Liver (tissue), 9 donors: Measurements from ENCODE around the gene IFT122. TPM values are rescaled to one million over a fixed set of nuclear protein-coding genes. Genes with fewer than 3 reads are reported as not detected.

Experiments
- DNase-seq: peaks from one replicate; pipeline ENCODE4 v3.0.0-alpha.2; 2017; ENCODE audit warnings: low spot score
- H3K27ac ChIP-seq, 2 donors: one replicate each; pipeline ENCODE4 v1.7.0; 2013; ENCODE audit warnings: inconsistent platforms in 2 of 2, low read length in 2 of 2, control low read depth in 1 of 2, low read depth in 1 of 2, mild to moderate bottlenecking in 1 of 2
- H3K27me3 ChIP-seq, 4 donors: one replicate each; pipeline versions ENCODE4 v1.6.1 to v1.7.0; 2013; ENCODE audit warnings: low read length in 3 of 4, inconsistent platforms in 1 of 4, mild to moderate bottlenecking in 1 of 4, moderate library complexity in 1 of 4; ENCODE audit not compliant: control insufficient read depth in 4 of 4, insufficient read depth in 4 of 4
- H3K36me3 ChIP-seq, 4 donors: one replicate each; pipeline versions ENCODE4 v1.6.1 to v1.7.0; 2013; ENCODE audit warnings: low read length in 3 of 4, mild to moderate bottlenecking in 3 of 4, low read depth in 1 of 4, moderate library complexity in 1 of 4; ENCODE audit not compliant: control insufficient read depth in 4 of 4, insufficient read depth in 3 of 4
- H3K4me1 ChIP-seq, 4 donors: one replicate each; pipeline versions ENCODE4 v1.6.1 to v1.7.0; 2013; ENCODE audit warnings: low read length in 3 of 4, mild to moderate bottlenecking in 3 of 4, moderate library complexity in 1 of 4; ENCODE audit not compliant: control insufficient read depth in 4 of 4, insufficient read depth in 4 of 4
- H3K4me3 ChIP-seq, 3 donors: one replicate each; pipeline versions ENCODE4 v1.6.1 to v1.7.0; 2013; ENCODE audit warnings: low read length in 3 of 3, control low read depth in 1 of 3, low read depth in 1 of 3, mild to moderate bottlenecking in 1 of 3
- H3K9ac ChIP-seq, 2 donors: one replicate each; pipeline ENCODE4 v1.7.0; 2013; ENCODE audit warnings: low read length in 2 of 2, mild to moderate bottlenecking in 2 of 2, moderate library complexity in 2 of 2, control low read depth in 1 of 2, low read depth in 1 of 2
- H3K9me3 ChIP-seq, 4 donors: one replicate each; pipeline versions ENCODE4 v1.6.1 to v1.7.0; 2013; ENCODE audit warnings: low read length in 3 of 4; ENCODE audit not compliant: control insufficient read depth in 4 of 4
- ATF3 ChIP-seq: IDR thresholded peaks from 2 replicates; pipeline ENCODE4 v1.6.1; 2016; ENCODE audit warnings: antibody characterized with exemption
- CTCF ChIP-seq: fragments of 150-350 bp; IDR thresholded peaks from 2 replicates; pipeline ENCODE4 v1.5.1; 2017; ENCODE audit warnings: improper control_type of control experiment, low read depth, low read length; ENCODE audit not compliant: missing input control
- EGR1 ChIP-seq, 2 donors: IDR thresholded peaks; 2 replicates each; pipeline ENCODE4 v1.6.1; 2016 to 2018; ENCODE audit warnings: antibody characterized with exemption in 2 of 2, low read depth in 2 of 2
- FOXA1 ChIP-seq: IDR thresholded peaks from 2 replicates; pipeline ENCODE4 v1.6.1; 2016; ENCODE audit warnings: antibody characterized with exemption
- GABPA ChIP-seq, 2 donors: IDR thresholded peaks in 1 of 2; conservative IDR thresholded peaks in 1 of 2; 2 replicates each; pipeline ENCODE4 v1.6.1; 2016; ENCODE audit warnings: antibody characterized with exemption in 2 of 2, mild to moderate bottlenecking in 1 of 2, moderate library complexity in 1 of 2
- HNF4A ChIP-seq, 2 donors: conservative IDR thresholded peaks; 2 replicates each; pipeline ENCODE4 v1.6.1; 2016; ENCODE audit warnings: antibody characterized with exemption in 2 of 2, mild to moderate bottlenecking in 2 of 2
- JUND ChIP-seq, 2 donors: IDR thresholded peaks; 2 replicates each; pipeline ENCODE4 v1.6.1; 2016; ENCODE audit warnings: antibody characterized with exemption in 2 of 2
- MAX ChIP-seq: IDR thresholded peaks from 2 replicates; pipeline ENCODE4 v1.6.1; 2016; ENCODE audit warnings: antibody characterized with exemption
- NR2F2 ChIP-seq: IDR thresholded peaks from 2 replicates; pipeline ENCODE4 v1.6.1; 2016; ENCODE audit warnings: antibody characterized with exemption
- RAD21 ChIP-seq, 2 donors: IDR thresholded peaks; 2 replicates each; pipeline ENCODE4 v1.6.1; 2016; ENCODE audit warnings: antibody characterized with exemption in 2 of 2, mild to moderate bottlenecking in 2 of 2
- REST ChIP-seq: IDR thresholded peaks from 2 replicates; pipeline ENCODE4 v1.6.1; 2016; ENCODE audit warnings: antibody characterized with exemption, mild to moderate bottlenecking
- RXRA ChIP-seq, 2 donors: IDR thresholded peaks; 2 replicates each; pipeline ENCODE4 v1.6.1; 2017 to 2018; ENCODE audit warnings: antibody characterized with exemption in 2 of 2, mild to moderate bottlenecking in 1 of 2
- SP1 ChIP-seq: IDR thresholded peaks from 2 replicates; pipeline ENCODE4 v1.6.1; 2018; ENCODE audit warnings: antibody characterized with exemption, mild to moderate bottlenecking
- TAF1 ChIP-seq: conservative IDR thresholded peaks from 2 replicates; pipeline ENCODE4 v1.6.1; 2016; ENCODE audit warnings: antibody characterized with exemption, mild to moderate bottlenecking
- YY1 ChIP-seq: IDR thresholded peaks from 2 replicates; pipeline ENCODE4 v1.6.1; 2016; ENCODE audit warnings: antibody characterized with exemption, mild to moderate bottlenecking
- ZBTB33 ChIP-seq: IDR thresholded peaks from 2 replicates; pipeline ENCODE4 v1.6.1; 2016; ENCODE audit warnings: antibody characterized with exemption
- WGBS: extraction: QIAGEN DNeasy Blood & Tissue Kit; methylation state at CpG from one replicate; pipeline ENCODE4 v1.1.7; 2013; 5-methylcytosine and 5-hydroxymethylcytosine counted together
- polyA plus RNA-seq, 2 donors: library from polyadenylated mRNA; stranded (reverse) in 1 of 2; unstranded in 1 of 2; fragments of 200-250 nt in 1 of 2; fragments of >200 nt in 1 of 2; fragmentation: Nextera tagmentation in 1 of 2; extraction: Ambion mirVana in 1 of 2; gene quantifications; one replicate each; pipeline versions ENCODE4 v1.2.1 to v1.2.3, GENCODE V29; 2013 to 2015
- total RNA-seq, 2 donors: library from RNA; depleted of rRNA; stranded (reverse); fragments of >200 nt; gene quantifications; one replicate each; pipeline ENCODE4 v1.2.3, GENCODE V29; 2014
- donor health status: healthy.
- donor health status: healthy.
- donor health status: healthy.
- donor health status: healthy.
- donor health status: healthy.

The IFT122 gene
- total and polyA plus RNA-seq, 4 donors: 3.3 to 25.8 (median 10.6) TPM

GRCh38 chr3:129462361-129462968, 22.4 kb downstream of the IFT122 start (continued):
- TF ChIP-seq CTCF: no peak
- no peak for TF ChIP-seq ATF3
- TF ChIP-seq NR2F2: no peak
- TF ChIP-seq RXRA (IDR thresholded peaks at IDR 0.05): peak; percentile 40 to 47
- no peak for TF ChIP-seq EGR1 (IDR thresholded peaks at IDR 0.05; ENCODE audit: low read depth in 2 of 2)
- TF ChIP-seq RAD21 (IDR thresholded peaks at IDR 0.05): no peak

- no peak overlapping the region for H3K9ac ChIP-seq
- no peak for DNase-seq
- no peak overlapping the region for H3K27ac ChIP-seq
- peaks cover 10 to 33% (median 22%) of the 10 kb centered on the region in 4 donors for H3K4me1 ChIP-seq
- 94% methylated on average over 3 of the region's 3 CpGs for WGBS
- H3K9me3 ChIP-seq: no peaks in the 10 kb centered on the region
- TF ChIP-seq HNF4A (conservative IDR thresholded peaks at IDR 0.05) (no peak), TAF1 (no peak), ATF3 (no peak), EGR1 (IDR thresholded peaks at IDR 0.05; ENCODE audit: low read depth in 2 of 2) (no peak), YY1 (no peak), CTCF (no peak), FOXA1 (no peak), SP1 (no peak), MAX (no peak), REST (no peak), ZBTB33 (no peak), NR2F2 (no peak), JUND (IDR thresholded peaks at IDR 0.05) (no peak), RAD21 (IDR thresholded peaks at IDR 0.05) (no peak), RXRA (IDR thresholded peaks at IDR 0.05) (no peak), GABPA (IDR thresholded peaks at IDR 0.05 in 1 of 2, conservative IDR thresholded peaks at IDR 0.05 in 1 of 2) (no peak)
- no peaks in the 10 kb centered on the region for H3K27me3 ChIP-seq
- peaks cover 0 to 2% (median 0%) of the 10 kb centered on the region in 4 donors for H3K36me3 ChIP-seq
- H3K4me3 ChIP-seq: no peak overlapping the region
These were observed 23.1 kb downstream of the IFT122 start for GRCh38 chr3:129463094-129463493.
